CD8-positive, alpha-beta memory T cell (primary cell): ENCODE results near the gene LPIN3. TPM values are rescaled to one million over a fixed set of nuclear protein-coding genes. Genes with fewer than 3 reads are reported as not detected.

Experiments used
- CTCF ChIA-PET: fragments of 350-600 bp; sonication (Branson Sonifier 250); formaldehyde crosslinking; loops from one replicate; lab custom pipeline; 2021; ENCODE audit warnings: antibody characterized with exemption; lab: Charles Lee
- POLR2A ChIA-PET: fragments of 350-600 bp; sonication (Branson Sonifier 250); formaldehyde crosslinking; loops from one replicate; lab custom pipeline; 2021; ENCODE audit warnings: antibody characterized with exemption; lab: Charles Lee
- DNase-seq, 5 donors: peaks; one replicate each; pipeline versions ENCODE4 v3.0.0 to v3.0.0-alpha.2; 2020 to 2022; ENCODE audit warnings: mixed read lengths in 1 of 5
- H3K27ac ChIP-seq: one replicate; pipeline ENCODE4 v1.7.0; 2013; ENCODE audit warnings: low read depth, mild to moderate bottlenecking, low read length, moderate library complexity
- H3K27me3 ChIP-seq: 2 replicates; pipeline ENCODE4 v1.7.0; 2013; ENCODE audit warnings: low read length, mild to moderate bottlenecking; ENCODE audit not compliant: insufficient read depth, poor library complexity, severe bottlenecking
- H3K36me3 ChIP-seq: 2 replicates; pipeline ENCODE4 v1.7.0; 2013; ENCODE audit warnings: mild to moderate bottlenecking, low read length, moderate library complexity; ENCODE audit not compliant: insufficient read depth
- H3K4me1 ChIP-seq: 2 replicates; pipeline ENCODE4 v1.7.0; 2013; ENCODE audit warnings: mild to moderate bottlenecking, low read length, moderate library complexity; ENCODE audit not compliant: insufficient read depth
- H3K4me3 ChIP-seq: 2 replicates; pipeline ENCODE4 v1.7.0; 2013; ENCODE audit warnings: mild to moderate bottlenecking, low read length
- H3K9me3 ChIP-seq: 2 replicates; pipeline ENCODE4 v1.7.0; 2013; ENCODE audit warnings: mild to moderate bottlenecking, low read length
- H3K27ac Mint-ChIP-seq, 8 donors: one replicate each; pipeline ENCODE4 v1.8.0; 2020 to 2021; ENCODE audit warnings: mixed read lengths in 8 of 8, mild to moderate bottlenecking in 6 of 8, inconsistent platforms in 3 of 8, moderate library complexity in 3 of 8
- H3K27me3 Mint-ChIP-seq, 2 donors: one replicate each; pipeline ENCODE4 v1.8.0; 2020 to 2021; ENCODE audit warnings: mixed read lengths in 2 of 2, mild to moderate bottlenecking in 1 of 2, moderate library complexity in 1 of 2
- H3K36me3 Mint-ChIP-seq, 3 donors: one replicate each; pipeline ENCODE4 v1.8.0; 2020 to 2021; ENCODE audit warnings: mixed read lengths in 3 of 3, inconsistent platforms in 1 of 3, mild to moderate bottlenecking in 1 of 3
- H3K4me1 Mint-ChIP-seq, 3 donors: one replicate each; pipeline ENCODE4 v1.8.0; 2020 to 2021; ENCODE audit warnings: mixed read lengths in 3 of 3, inconsistent platforms in 1 of 3, mild to moderate bottlenecking in 1 of 3
- H3K4me3 Mint-ChIP-seq, 7 donors: one replicate each; pipeline ENCODE4 v1.8.0; 2020 to 2021; ENCODE audit warnings: mixed read lengths in 7 of 7, mild to moderate bottlenecking in 6 of 7, moderate library complexity in 4 of 7, inconsistent platforms in 2 of 7
- H3K9me3 Mint-ChIP-seq, 5 donors: one replicate each; pipeline ENCODE4 v1.8.0; 2020 to 2022; ENCODE audit warnings: mixed read lengths in 5 of 5, mild to moderate bottlenecking in 3 of 5, moderate library complexity in 2 of 5, inconsistent platforms in 1 of 5
- polyA plus RNA-seq: library from polyadenylated mRNA; unstranded; fragments of 300-500 nt; fragmentation: Illumina TruSeq; gene quantifications from one replicate; pipeline ENCODE4 v1.2.3, GENCODE V29; 2021
- total RNA-seq, 2 experiments: library from RNA; stranded (reverse); gene quantifications; one replicate each; pipeline ENCODE4 v1.2.3, GENCODE V29; 2021

The LPIN3 gene
- total RNA-seq (under 1 TPM; 0.46 to 0.53 TPM), polyA plus RNA-seq (not detected)

GRCh38 chr20:41340327-41341055 lies at the start of gene LPIN3:
Gene LPIN3 (plus strand): TSS chr20:41340821. CDS start chr20:41345804, 4,983 bp downstream.
- Histone ChIP-seq H3K27me3 (no peaks in the 10 kb centered on the region), H3K4me1 (peaks cover 7% of the 10 kb centered on the region), H3K9me3 (no peaks in the 10 kb centered on the region), H3K4me3 (peak within 1 kb of the TSS; percentile 60), H3K27ac (peak within 1 kb of the TSS; percentile 38), H3K36me3 (no peaks in the 10 kb centered on the region)
- no peaks in the 10 kb centered on the region for H3K9me3 Mint-ChIP-seq
- ChIA-PET POLR2A (interaction anchor here (0.7 to 0.9 kb wide), 2 partner anchors 168 to 266 kb away, joined by 3 read pairs; no protein-coding TSS in a partner anchor), CTCF (interaction anchor here (0.7 to 6.8 kb wide), 15 partner anchors 18 to 372 kb away, joined by 3 to 82 read pairs (median 4); no protein-coding TSS in a partner anchor)
- H3K4me3 Mint-ChIP-seq = peak within 1 kb of the TSS; percentile 14 to 88 (median 83)
- H3K27ac Mint-ChIP-seq = peak within 1 kb of the TSS in 4 of 8 donors; percentile 14 to 77 (median 36)
- peaks cover 9 to 11% (median 10%) of the 10 kb centered on the region in 3 donors for H3K4me1 Mint-ChIP-seq
- H3K27me3 Mint-ChIP-seq = peaks cover 8 to 16% of the 10 kb centered on the region in 2 donors
- DNase-seq = peak; percentile 25 to 63 (median 28)
- no peaks in the 10 kb centered on the region for H3K36me3 Mint-ChIP-seq

- H3K4me1 Mint-ChIP-seq = no peaks in the 10 kb centered on the region
- POLR2A ChIA-PET = no interaction called here
- no peaks in the 10 kb centered on the region for H3K4me1 ChIP-seq
Observed at GRCh38 chr20:41293269-41294037, 47.2 kb upstream of the LPIN3 start.

GRCh38 chr20:41299899-41300298 lies 40.7 kb upstream of the LPIN3 start:
- H3K4me1 ChIP-seq = no peaks in the 10 kb centered on the region
- DNase-seq = no peak
- no peaks in the 10 kb centered on the region for H3K27me3 ChIP-seq
- Mint-ChIP-seq H3K27me3 (peaks cover 0 to 5% of the 10 kb centered on the region in 2 donors), H3K4me3 (no peak overlapping the region), H3K9me3 (no peaks in the 10 kb centered on the region), H3K36me3 (no peaks in the 10 kb centered on the region), H3K4me1 (no peaks in the 10 kb centered on the region), H3K27ac (no peak overlapping the region)
- ChIA-PET CTCF (no interaction called here), POLR2A (no interaction called here)
- H3K9me3 ChIP-seq = no peaks in the 10 kb centered on the region
- no peak overlapping the region for H3K27ac ChIP-seq
- no peak overlapping the region for H3K4me3 ChIP-seq
- H3K36me3 ChIP-seq = no peaks in the 10 kb centered on the region

More at GRCh38 chr20:41293269-41294037, 47.2 kb upstream of the LPIN3 start:
- H3K4me3 ChIP-seq = no peak overlapping the region
- no peak overlapping the region for H3K27ac ChIP-seq
- peaks cover 0 to 5% of the 10 kb centered on the region in 2 donors for H3K27me3 Mint-ChIP-seq
- H3K27me3 ChIP-seq = no peaks in the 10 kb centered on the region
- no peaks in the 10 kb centered on the region for H3K9me3 Mint-ChIP-seq
- H3K4me3 Mint-ChIP-seq = no peak overlapping the region
- no peaks in the 10 kb centered on the region for H3K9me3 ChIP-seq
- no peaks in the 10 kb centered on the region for H3K36me3 ChIP-seq
- CTCF ChIA-PET = no interaction called here
- no peak overlapping the region for H3K27ac Mint-ChIP-seq
- DNase-seq = no peak
- no peaks in the 10 kb centered on the region for H3K36me3 Mint-ChIP-seq

- no peaks in the 10 kb centered on the region for H3K36me3 ChIP-seq
- H3K36me3 Mint-ChIP-seq = no peaks in the 10 kb centered on the region
- peaks cover 0 to 5% of the 10 kb centered on the region in 2 donors for H3K27me3 Mint-ChIP-seq
- H3K9me3 ChIP-seq = no peaks in the 10 kb centered on the region
- no peaks in the 10 kb centered on the region for H3K9me3 Mint-ChIP-seq
- H3K27me3 ChIP-seq = no peaks in the 10 kb centered on the region
- CTCF ChIA-PET = no interaction called here
- no peak overlapping the region for H3K4me3 ChIP-seq
- no peak overlapping the region for H3K27ac ChIP-seq
- no peak for DNase-seq
- no peak overlapping the region for H3K27ac Mint-ChIP-seq
- H3K4me1 Mint-ChIP-seq = no peaks in the 10 kb centered on the region
- H3K4me1 ChIP-seq = no peaks in the 10 kb centered on the region
- no peak overlapping the region for H3K4me3 Mint-ChIP-seq
- POLR2A ChIA-PET = no interaction called here
Observed at GRCh38 chr20:41300383-41300782, 40.2 kb upstream of the LPIN3 start.

- Mint-ChIP-seq H3K27me3 (peaks cover 0 to 5% of the 10 kb centered on the region in 2 donors), H3K9me3 (no peaks in the 10 kb centered on the region), H3K4me3 (no peak overlapping the region), H3K4me1 (no peaks in the 10 kb centered on the region), H3K36me3 (no peaks in the 10 kb centered on the region), H3K27ac (no peak overlapping the region)
- H3K36me3 ChIP-seq = no peaks in the 10 kb centered on the region
- no peak overlapping the region for H3K4me3 ChIP-seq
- CTCF ChIA-PET = no interaction called here
- POLR2A ChIA-PET = no interaction called here
- no peak for DNase-seq
- no peaks in the 10 kb centered on the region for H3K9me3 ChIP-seq
- H3K27me3 ChIP-seq = no peaks in the 10 kb centered on the region
- H3K4me1 ChIP-seq = no peaks in the 10 kb centered on the region
- H3K27ac ChIP-seq = no peak overlapping the region
Observed at GRCh38 chr20:41300886-41301285, 39.7 kb upstream of the LPIN3 start.

- H3K27ac ChIP-seq = no peak overlapping the region
- no peaks in the 10 kb centered on the region for H3K36me3 ChIP-seq
- ChIA-PET CTCF (interaction anchor here (1.1 kb wide), 1 partner anchor 71 kb away, joined by 3 read pairs; no protein-coding TSS in a partner anchor), POLR2A (no interaction called here)
- DNase-seq = no peak
- H3K27me3 Mint-ChIP-seq = no peaks in the 10 kb centered on the region
- no peaks in the 10 kb centered on the region for H3K27me3 ChIP-seq
- H3K27ac Mint-ChIP-seq = no peak overlapping the region
- no peaks in the 10 kb centered on the region for H3K9me3 Mint-ChIP-seq
- H3K4me1 Mint-ChIP-seq = no peaks in the 10 kb centered on the region
- no peaks in the 10 kb centered on the region for H3K36me3 Mint-ChIP-seq
- no peaks in the 10 kb centered on the region for H3K9me3 ChIP-seq
- no peak overlapping the region for H3K4me3 Mint-ChIP-seq
- H3K4me3 ChIP-seq = no peak overlapping the region
- H3K4me1 ChIP-seq = no peaks in the 10 kb centered on the region
Observed at GRCh38 chr20:41304002-41304401, 36.6 kb upstream of the LPIN3 start.

GRCh38 chr20:41304424-41305079 lies 36.1 kb upstream of the LPIN3 start:
- H3K4me3 ChIP-seq = no peak overlapping the region
- no peaks in the 10 kb centered on the region for H3K4me1 Mint-ChIP-seq
- H3K4me3 Mint-ChIP-seq = no peak overlapping the region
- POLR2A ChIA-PET = no interaction called here
- no peaks in the 10 kb centered on the region for H3K36me3 Mint-ChIP-seq
- H3K9me3 ChIP-seq = no peaks in the 10 kb centered on the region
- no peaks in the 10 kb centered on the region for H3K36me3 ChIP-seq
- DNase-seq = no peak
- no peaks in the 10 kb centered on the region for H3K4me1 ChIP-seq
- no peak overlapping the region for H3K27ac Mint-ChIP-seq
- no peaks in the 10 kb centered on the region for H3K9me3 Mint-ChIP-seq
- no peaks in the 10 kb centered on the region for H3K27me3 Mint-ChIP-seq
- no peaks in the 10 kb centered on the region for H3K27me3 ChIP-seq
- CTCF ChIA-PET = no interaction called here
- no peak overlapping the region for H3K27ac ChIP-seq
